ENCODE data around the gene IAPP.

- no peak for TF ChIP-seq CTCF (conservative IDR thresholded peaks at IDR 0.05; ENCODE audit: low read length)
- TF ChIP-seq EZH2phosphoT487 (IDR thresholded peaks at IDR 0.05; ENCODE audit: borderline replicate concordance), result no peak
Observed at GRCh38 chr12:21413369-21414277, 40.9 kb downstream of the IAPP start.

Data from Loucy (cell line).